HEK293 (cell line): ENCODE measurements around the gene CCBE1.

Source experiments
- ZBTB17 ChIP-seq: fragments of 450-650 bp; formaldehyde crosslinking; IDR thresholded peaks from 2 replicates; pipeline ENCODE4 v1.5.1; 2016; ENCODE audit warnings: missing biosample characterization, missing genetic modification characterization
- ZNF324 ChIP-seq: fragments of 450-650 bp; formaldehyde crosslinking; IDR thresholded peaks from 2 replicates; pipeline ENCODE4 v1.5.1; 2016; ENCODE audit warnings: missing biosample characterization, missing genetic modification characterization
- TF ChIP-seq, protein P1 (sequence below): fragments of 450-650 bp; formaldehyde crosslinking; IDR thresholded peaks from 2 replicates; pipeline ENCODE4 v1.5.1; 2016; ENCODE audit warnings: missing biosample characterization, missing genetic modification characterization

GRCh38 chr18:59671551-59671950 is 25.7 kb downstream of the CCBE1 start:
- TF ChIP-seq, protein P1, sequence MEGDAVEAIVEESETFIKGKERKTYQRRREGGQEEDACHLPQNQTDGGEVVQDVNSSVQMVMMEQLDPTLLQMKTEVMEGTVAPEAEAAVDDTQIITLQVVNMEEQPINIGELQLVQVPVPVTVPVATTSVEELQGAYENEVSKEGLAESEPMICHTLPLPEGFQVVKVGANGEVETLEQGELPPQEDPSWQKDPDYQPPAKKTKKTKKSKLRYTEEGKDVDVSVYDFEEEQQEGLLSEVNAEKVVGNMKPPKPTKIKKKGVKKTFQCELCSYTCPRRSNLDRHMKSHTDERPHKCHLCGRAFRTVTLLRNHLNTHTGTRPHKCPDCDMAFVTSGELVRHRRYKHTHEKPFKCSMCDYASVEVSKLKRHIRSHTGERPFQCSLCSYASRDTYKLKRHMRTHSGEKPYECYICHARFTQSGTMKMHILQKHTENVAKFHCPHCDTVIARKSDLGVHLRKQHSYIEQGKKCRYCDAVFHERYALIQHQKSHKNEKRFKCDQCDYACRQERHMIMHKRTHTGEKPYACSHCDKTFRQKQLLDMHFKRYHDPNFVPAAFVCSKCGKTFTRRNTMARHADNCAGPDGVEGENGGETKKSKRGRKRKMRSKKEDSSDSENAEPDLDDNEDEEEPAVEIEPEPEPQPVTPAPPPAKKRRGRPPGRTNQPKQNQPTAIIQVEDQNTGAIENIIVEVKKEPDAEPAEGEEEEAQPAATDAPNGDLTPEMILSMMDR (tag by site-specific recombination) = no peak
- no peak for TF ChIP-seq ZNF324 (tag by site-specific recombination)
- no peak for TF ChIP-seq ZBTB17 (tag by site-specific recombination)
